ENCODE results near the gene SH3TC1.

DNA sequence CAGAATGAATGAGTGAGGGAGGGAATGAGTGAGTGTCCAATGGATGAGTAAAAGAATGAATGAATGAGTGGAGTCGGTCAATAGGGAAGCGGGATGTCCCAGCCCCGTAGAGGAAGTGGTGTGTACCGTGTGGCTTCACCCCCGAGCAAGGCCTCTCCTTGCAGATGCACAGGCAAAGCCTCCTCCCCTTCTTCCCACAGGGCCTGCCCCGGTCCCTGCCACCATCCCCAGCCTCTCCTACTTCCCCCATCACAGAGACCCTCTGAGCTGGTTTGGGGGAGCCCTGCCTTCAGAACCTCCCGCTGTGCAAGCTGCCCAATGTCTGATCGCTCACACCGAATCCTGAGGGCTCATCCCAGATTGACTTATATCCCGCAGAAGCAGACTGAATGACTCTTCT is 84.1 kb downstream of the SH3TC1 start:
- TF ChIP-seq, protein P1, sequence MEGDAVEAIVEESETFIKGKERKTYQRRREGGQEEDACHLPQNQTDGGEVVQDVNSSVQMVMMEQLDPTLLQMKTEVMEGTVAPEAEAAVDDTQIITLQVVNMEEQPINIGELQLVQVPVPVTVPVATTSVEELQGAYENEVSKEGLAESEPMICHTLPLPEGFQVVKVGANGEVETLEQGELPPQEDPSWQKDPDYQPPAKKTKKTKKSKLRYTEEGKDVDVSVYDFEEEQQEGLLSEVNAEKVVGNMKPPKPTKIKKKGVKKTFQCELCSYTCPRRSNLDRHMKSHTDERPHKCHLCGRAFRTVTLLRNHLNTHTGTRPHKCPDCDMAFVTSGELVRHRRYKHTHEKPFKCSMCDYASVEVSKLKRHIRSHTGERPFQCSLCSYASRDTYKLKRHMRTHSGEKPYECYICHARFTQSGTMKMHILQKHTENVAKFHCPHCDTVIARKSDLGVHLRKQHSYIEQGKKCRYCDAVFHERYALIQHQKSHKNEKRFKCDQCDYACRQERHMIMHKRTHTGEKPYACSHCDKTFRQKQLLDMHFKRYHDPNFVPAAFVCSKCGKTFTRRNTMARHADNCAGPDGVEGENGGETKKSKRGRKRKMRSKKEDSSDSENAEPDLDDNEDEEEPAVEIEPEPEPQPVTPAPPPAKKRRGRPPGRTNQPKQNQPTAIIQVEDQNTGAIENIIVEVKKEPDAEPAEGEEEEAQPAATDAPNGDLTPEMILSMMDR (IDR thresholded peaks at IDR 0.05; ENCODE audit: insufficient read depth, low read length) = no peak
- no peak for TF ChIP-seq POLR2AphosphoS5 (IDR thresholded peaks at IDR 0.05; ENCODE audit: low read depth)
- TF ChIP-seq, protein P2, sequence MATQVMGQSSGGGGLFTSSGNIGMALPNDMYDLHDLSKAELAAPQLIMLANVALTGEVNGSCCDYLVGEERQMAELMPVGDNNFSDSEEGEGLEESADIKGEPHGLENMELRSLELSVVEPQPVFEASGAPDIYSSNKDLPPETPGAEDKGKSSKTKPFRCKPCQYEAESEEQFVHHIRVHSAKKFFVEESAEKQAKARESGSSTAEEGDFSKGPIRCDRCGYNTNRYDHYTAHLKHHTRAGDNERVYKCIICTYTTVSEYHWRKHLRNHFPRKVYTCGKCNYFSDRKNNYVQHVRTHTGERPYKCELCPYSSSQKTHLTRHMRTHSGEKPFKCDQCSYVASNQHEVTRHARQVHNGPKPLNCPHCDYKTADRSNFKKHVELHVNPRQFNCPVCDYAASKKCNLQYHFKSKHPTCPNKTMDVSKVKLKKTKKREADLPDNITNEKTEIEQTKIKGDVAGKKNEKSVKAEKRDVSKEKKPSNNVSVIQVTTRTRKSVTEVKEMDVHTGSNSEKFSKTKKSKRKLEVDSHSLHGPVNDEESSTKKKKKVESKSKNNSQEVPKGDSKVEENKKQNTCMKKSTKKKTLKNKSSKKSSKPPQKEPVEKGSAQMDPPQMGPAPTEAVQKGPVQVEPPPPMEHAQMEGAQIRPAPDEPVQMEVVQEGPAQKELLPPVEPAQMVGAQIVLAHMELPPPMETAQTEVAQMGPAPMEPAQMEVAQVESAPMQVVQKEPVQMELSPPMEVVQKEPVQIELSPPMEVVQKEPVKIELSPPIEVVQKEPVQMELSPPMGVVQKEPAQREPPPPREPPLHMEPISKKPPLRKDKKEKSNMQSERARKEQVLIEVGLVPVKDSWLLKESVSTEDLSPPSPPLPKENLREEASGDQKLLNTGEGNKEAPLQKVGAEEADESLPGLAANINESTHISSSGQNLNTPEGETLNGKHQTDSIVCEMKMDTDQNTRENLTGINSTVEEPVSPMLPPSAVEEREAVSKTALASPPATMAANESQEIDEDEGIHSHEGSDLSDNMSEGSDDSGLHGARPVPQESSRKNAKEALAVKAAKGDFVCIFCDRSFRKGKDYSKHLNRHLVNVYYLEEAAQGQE (IDR thresholded peaks at IDR 0.05; ENCODE audit: insufficient replicate concordance, low read depth) = no peak
